Measurements from ENCODE around the gene URAD. TPM values are rescaled to one million over a fixed set of nuclear protein-coding genes. Genes with fewer than 3 reads are reported as not detected.
"Not testable (repeated sequence)": the region's sequence is repeated elsewhere in the genome, so short reads cannot be mapped to it uniquely, and the experiment has no call there.

Gene URAD, protein sequence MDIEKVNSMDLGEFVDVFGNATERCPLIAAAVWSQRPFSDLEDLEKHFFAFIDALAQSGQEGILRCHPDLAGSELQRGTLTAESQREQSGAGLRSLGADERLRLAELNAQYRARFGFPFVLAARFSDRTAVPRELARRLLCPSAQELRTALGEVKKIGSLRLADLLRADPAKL
- 1.7 TPM for total RNA-seq
- long read RNA-seq = 0 reads

GRCh38 chr13:27988520-27988919 is at the start of gene URAD:
TSS of gene URAD (minus strand) at chr13:27988693. CDS start at chr13:27988637, 56 bp downstream.
- no peak for DNase-seq (ENCODE audit: low spot score)

- DNase-seq (ENCODE audit: low spot score) = no peak
Measured at GRCh38 chr13:28037399-28037798, 48.9 kb upstream of the URAD start.

DNA sequence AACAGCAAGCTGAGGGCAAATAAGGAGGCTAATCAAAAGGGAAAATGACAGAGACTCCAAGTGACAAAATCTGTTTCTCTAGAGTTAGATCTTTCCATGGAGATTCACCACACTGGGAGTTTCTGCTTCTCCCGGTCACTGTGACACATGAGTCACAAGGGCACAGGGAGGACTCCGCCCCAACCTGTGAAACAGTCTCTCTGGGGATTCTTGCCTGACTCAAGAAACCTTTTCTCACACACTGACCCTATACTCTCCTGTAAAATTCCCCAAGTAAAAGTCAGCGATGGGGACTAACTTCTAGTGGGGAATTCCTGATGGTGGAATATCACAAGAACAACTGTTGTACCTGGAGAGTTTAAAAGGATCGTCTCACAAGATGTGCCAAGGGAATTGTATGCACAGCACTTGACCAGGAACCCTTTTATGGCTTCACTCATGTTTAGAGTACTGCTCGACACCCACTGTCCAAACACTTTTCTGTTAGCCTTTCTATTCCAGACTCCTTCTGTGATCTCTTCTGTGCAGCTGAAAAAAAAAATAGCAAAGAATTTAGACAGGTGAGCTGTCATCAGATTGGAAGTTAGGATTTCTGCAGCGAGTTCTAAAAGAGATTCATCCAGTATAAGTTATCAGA is 46.8 kb upstream of the URAD start:
- DNase-seq (ENCODE audit: low spot score) = no peak

- DNase-seq (ENCODE audit: low spot score) = no peak
Measured at GRCh38 chr13:28033894-28034655, 45.6 kb upstream of the URAD start.

GRCh38 chr13:28032438-28032837 is 43.9 kb upstream of the URAD start:
- not testable (repeated sequence) for DNase-seq (ENCODE audit: low spot score)

- DNase-seq (ENCODE audit: low spot score) = no peak
Measured at GRCh38 chr13:28031896-28032288, 43.4 kb upstream of the URAD start.

DNA sequence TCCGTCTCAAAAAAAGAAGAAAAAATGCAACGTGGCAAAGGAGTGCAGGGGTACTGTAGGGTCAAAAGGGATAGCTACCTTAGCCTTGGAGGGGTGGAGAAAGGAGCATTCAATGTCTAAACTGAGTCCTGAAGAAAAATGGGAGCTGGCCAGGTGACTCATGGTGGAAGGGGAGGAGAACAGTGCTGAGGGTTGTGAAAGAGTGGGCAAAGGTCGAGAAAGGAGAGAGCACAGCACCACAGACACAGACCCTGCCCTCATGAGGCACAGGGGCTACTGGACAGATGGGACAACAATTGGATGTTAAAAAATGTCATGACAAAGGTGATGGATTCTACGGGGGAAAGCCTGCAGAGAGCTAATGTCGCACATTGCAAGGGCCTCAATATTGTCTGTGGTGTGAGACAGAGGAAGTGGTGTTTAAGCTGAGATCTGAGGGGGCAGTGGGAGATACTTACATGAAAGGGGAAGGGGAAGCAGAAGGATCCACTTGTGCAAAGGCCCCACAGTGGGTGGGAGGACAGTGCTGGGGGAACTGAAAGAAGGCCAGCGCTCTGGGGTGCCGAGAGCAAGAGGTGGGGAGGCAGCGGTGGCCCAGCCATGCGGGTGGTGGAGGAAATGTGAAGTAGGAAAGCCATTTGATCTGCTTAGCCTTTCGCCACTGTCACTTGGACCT is 42.9 kb upstream of the URAD start:
- DNase-seq (ENCODE audit: low spot score) = no peak

GRCh38 chr13:28027607-28028364 is 39.3 kb upstream of the URAD start:
- no peak for DNase-seq (ENCODE audit: low spot score)

DNA sequence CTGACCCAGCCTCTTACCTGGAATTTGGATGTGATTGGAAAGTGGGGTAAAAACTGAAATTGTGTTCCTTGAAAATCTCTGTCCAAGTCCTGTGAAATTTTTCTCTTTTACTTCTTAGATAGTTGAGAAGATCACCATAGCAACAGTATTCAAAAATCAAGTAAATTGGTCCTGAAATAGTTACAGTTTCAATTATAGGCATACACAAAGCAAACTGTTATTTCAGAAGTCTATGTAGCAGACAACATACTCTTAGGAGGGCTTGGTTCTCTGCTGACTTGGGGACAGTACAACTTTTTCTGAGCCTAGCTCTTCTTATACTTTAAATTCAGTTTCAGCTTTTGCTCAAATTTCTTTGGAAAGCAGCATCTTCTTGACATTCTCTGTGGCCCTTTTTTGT is 38.6 kb upstream of the URAD start:
- no peak for DNase-seq (ENCODE audit: low spot score)

DNA sequence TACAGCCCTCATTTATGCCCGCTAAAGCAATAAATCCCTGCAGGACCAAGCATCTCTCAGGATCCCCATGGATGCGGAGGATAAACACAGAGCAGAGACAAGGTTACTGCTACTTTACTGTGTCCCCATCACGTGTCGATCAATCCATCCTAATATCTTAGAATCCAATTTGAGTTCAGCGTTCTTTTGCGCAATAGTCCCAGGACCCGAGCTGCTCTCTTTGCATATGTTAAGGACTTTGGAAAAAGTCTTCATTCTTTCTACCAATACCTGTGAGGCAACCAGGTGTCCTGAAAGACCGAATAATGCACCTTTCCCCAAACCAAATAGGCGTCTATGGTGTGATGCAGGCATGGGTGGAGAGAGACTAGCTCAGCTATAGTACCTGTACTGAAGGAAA is 38.0 kb upstream of the URAD start:
- DNase-seq (ENCODE audit: low spot score) = no peak

GRCh38 chr13:28022848-28023518 is 34.5 kb upstream of the URAD start:
- DNase-seq (ENCODE audit: low spot score) = no peak

GRCh38 chr13:28014301-28014700 is 25.8 kb upstream of the URAD start:
- DNase-seq (ENCODE audit: low spot score) = no peak

GRCh38 chr13:28013482-28013881 is 25.0 kb upstream of the URAD start:
- no peak for DNase-seq (ENCODE audit: low spot score)

GRCh38 chr13:28012896-28013295 is 24.4 kb upstream of the URAD start:
- DNase-seq (ENCODE audit: low spot score) = no peak

GRCh38 chr13:28012383-28012782 is 23.9 kb upstream of the URAD start:
- DNase-seq (ENCODE audit: low spot score) = no peak

- DNase-seq (ENCODE audit: low spot score) = no peak
Measured at GRCh38 chr13:28010046-28010445, 21.6 kb upstream of the URAD start.

GRCh38 chr13:28005016-28005415 is 16.5 kb upstream of the URAD start:
- not testable (repeated sequence) for DNase-seq (ENCODE audit: low spot score)

GRCh38 chr13:28002886-28003698 is 14.6 kb upstream of the URAD start:
- DNase-seq (ENCODE audit: low spot score) = no peak

GRCh38 chr13:28001837-28002473 is 13.5 kb upstream of the URAD start:
- no peak for DNase-seq (ENCODE audit: low spot score)

Data from mesenteric fat pad (tissue), 1 donor.